Choroid plexus epithelial cell (primary cell): ENCODE results near the gene OTX2.

ENCODE experiments used
- DNase-seq: peaks from one replicate; pipeline ENCODE4 v3.0.0-alpha.2; 2010; ENCODE audit warnings: low read depth
- H3K4me3 ChIP-seq: 2 replicates; pipeline ENCODE4 v1.5.1; 2011; ENCODE audit warnings: low read depth, mild to moderate bottlenecking, control low read depth, low read length, moderate library complexity
- TF ChIP-seq, protein P1 (sequence below): conservative IDR thresholded peaks from 2 replicates; pipeline ENCODE4 v1.5.1; 2011; ENCODE audit warnings: low read depth, mild to moderate bottlenecking, control low read depth, inconsistent platforms, low read length, moderate library complexity

OTX2 gene

DNA sequence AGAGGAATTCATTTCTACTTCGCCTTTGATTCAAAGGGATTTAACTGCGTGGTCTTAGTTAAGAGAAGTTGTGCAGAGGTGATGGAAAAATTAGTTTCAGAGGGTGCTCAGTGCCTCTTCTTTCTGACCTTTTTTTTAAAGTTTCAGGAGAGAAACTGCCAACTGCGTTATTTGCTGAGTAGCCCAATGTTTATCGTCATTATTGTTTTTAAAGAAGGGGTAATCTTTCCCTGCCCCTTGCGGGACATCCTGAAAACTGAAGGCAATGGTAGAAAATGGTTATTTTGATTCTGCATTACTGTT is 11.0 kb downstream of the OTX2 start:
- no peak overlapping the region for H3K4me3 ChIP-seq
- TF ChIP-seq, protein P1, sequence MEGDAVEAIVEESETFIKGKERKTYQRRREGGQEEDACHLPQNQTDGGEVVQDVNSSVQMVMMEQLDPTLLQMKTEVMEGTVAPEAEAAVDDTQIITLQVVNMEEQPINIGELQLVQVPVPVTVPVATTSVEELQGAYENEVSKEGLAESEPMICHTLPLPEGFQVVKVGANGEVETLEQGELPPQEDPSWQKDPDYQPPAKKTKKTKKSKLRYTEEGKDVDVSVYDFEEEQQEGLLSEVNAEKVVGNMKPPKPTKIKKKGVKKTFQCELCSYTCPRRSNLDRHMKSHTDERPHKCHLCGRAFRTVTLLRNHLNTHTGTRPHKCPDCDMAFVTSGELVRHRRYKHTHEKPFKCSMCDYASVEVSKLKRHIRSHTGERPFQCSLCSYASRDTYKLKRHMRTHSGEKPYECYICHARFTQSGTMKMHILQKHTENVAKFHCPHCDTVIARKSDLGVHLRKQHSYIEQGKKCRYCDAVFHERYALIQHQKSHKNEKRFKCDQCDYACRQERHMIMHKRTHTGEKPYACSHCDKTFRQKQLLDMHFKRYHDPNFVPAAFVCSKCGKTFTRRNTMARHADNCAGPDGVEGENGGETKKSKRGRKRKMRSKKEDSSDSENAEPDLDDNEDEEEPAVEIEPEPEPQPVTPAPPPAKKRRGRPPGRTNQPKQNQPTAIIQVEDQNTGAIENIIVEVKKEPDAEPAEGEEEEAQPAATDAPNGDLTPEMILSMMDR, result no peak
- DNase-seq, result no peak

DNA sequence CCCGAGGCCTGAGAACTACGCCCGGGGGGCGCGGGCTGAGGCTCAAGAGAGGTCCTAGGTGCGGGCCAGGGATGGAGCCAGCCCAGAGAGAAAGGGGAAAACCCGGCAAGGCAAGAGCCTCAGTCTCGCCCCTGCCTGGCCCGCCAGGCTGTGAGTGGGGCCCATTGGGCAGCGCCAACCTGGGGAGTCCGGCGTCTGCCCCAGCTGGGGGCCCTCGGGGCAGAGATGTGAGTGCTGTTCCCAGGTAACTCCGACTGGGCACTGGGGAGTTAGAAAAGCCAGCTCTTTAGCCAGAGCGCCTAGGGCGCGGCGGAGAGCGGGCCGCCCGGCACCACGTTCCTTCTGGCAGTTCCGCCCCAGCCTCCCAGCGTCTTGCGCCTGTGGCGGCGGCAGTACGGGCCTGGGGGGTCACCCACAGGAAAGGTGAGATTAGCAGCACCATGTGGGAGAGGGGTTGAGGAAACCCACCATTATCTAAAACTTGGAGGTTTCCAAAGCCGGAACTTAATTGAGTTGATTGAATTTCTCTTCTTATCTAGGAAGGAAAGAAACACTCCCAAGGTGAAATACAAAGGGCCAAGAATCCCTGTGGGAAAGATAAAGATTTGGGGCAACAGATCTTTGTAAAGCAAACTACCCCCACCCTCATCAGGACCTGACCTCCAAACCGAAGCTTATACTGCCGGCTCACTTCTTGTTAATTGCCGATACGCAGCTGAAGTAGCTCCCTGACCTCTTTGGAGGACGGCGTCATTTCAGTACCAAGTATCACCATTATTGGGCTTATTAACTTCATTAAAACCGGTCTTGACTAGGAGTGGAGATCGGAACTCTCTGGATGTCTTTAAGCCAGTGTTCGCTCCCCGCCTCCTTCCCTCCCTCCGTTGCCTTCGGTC is 11.6 kb downstream of the OTX2 start:
- DNase-seq, result no peak
- TF ChIP-seq, protein P1, result no peak
- H3K4me3 ChIP-seq, result no peak overlapping the region

DNA sequence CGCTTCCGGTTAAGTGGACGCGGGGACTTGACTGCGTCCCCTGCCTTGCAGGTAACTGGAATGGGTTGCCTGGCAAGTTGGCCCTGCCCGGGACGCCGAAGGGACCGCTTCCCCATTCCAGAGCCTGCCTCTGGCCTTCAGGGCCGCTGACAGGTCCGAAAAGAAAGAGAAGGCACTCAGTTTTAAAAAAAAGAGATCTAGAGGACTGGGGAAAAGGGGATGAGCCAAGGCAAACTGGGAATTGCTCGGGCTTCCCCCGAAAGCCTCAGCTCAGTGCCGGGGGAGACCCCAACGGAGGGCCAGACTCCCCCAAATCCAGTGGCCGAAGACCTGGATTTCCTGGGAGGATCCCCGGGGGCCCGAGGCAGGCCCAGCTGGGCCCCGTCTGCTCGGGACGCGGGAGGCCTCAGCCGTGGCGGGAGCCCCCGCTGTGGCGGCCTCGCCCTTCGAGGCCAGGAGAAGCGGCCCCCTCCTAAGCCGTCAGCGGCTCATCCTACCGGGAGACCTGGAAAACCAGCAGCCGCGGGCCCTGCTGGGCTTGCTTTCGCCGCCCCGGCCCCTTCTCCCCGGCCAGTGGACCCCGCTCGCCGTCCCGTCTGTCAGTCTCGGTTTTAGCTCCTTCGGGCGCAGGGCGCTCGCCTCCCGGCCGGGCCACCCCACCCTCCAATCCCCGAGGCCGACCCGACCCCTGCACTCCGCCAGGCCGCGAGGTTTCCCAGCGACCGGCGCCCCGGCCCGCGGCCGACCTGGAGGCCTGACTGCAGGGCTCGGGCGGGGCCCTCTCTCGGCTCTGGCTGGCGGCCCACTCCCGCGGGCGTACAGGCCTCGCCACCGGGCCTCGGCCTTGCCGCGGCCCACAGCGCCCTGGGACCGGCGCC is 12.5 kb downstream of the OTX2 start:
- no peak for DNase-seq
- H3K4me3 ChIP-seq, result no peak overlapping the region
- TF ChIP-seq, protein P1, result no peak

DNA sequence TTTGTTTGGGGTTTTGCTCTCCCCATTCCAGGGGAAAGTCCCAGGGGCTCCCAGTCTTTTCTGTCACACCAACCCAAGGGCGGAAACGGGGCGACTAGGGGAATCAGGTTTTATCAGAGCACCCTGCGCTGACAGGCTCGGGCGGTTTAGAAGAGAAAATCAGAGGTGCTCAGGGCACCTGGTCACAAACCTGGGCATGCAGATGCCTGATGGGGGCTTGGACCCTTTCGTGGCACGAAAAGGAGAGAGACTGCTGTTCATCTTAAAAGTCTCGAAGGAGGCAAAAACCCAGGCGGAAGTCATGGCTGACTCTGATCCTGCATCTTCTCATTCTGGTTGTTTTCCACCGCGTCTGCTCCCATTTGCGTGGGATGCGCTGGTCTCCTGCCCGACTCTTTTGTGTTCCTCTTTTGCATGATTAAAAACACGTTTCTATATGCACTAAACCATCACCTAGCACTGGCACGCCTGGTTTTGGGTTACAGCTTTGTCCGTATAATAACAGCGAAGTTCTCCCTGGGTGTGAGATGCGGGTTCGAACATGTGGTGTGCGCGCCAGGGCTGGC is 13.2 kb downstream of the OTX2 start:
- TF ChIP-seq, protein P1, result no peak
- H3K4me3 ChIP-seq, result no peak overlapping the region
- DNase-seq, result no peak

DNA sequence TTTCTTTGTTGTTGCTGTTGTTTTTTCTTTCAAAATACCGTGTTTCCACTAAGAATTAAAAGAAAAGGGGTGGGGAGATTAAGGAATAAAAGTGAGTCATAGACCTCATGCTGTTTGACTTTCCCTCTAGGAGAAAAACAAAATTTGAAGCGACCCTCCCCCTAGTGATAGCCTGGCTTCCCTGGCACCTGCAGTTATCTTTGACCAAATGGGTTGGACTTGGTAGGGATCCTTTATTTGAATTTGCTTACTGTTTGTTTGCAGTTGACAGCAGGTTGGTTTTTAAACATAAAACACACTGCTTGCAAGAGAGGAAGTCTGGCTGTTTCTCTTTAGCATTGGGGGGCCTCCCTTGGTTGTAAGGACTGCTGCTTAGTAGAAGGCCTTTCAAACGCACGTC is 14.0 kb downstream of the OTX2 start:
- H3K4me3 ChIP-seq, result no peak overlapping the region
- TF ChIP-seq, protein P1, result no peak
- DNase-seq, result no peak

DNA sequence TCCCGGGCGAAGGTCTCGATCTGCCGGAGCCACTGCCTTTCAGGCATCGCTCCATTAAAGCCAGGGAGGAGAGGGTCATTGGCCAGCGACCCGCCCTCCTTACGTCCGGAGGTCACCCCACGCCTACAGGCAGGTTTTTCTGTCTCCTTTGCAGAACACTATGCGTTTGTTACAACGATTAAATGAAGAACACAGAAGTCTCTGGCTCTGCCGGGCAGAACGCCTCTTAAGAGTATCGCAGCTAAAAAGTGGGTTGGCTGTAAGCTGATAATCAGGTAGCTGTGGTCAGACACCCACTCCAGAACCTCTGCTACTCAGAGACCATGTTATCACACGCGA is 15.0 kb downstream of the OTX2 start:
- TF ChIP-seq, protein P1, result no peak
- no peak for DNase-seq
- no peak overlapping the region for H3K4me3 ChIP-seq
